DOHH2 (cell line): ENCODE results near the gene CPT1B.

Experiments used
- EZH2phosphoT487 ChIP-seq: fragments of 200-600 bp; sonication (generic); IDR thresholded peaks from 2 replicates; pipeline ENCODE4 v1.6.1; 2017; ENCODE audit warnings: borderline replicate concordance, mild to moderate bottlenecking, antibody characterized with exemption, low read length, moderate library complexity, mixed read lengths
- TF ChIP-seq, protein P1 (sequence below): fragments of 200-600 bp; sonication (generic); IDR thresholded peaks from one replicate; pipeline ENCODE4 v1.5.1; 2014; ENCODE audit warnings: antibody characterized with exemption, mild to moderate bottlenecking, low read depth, low read length; ENCODE audit not compliant: poor library complexity, severe bottlenecking

DNA sequence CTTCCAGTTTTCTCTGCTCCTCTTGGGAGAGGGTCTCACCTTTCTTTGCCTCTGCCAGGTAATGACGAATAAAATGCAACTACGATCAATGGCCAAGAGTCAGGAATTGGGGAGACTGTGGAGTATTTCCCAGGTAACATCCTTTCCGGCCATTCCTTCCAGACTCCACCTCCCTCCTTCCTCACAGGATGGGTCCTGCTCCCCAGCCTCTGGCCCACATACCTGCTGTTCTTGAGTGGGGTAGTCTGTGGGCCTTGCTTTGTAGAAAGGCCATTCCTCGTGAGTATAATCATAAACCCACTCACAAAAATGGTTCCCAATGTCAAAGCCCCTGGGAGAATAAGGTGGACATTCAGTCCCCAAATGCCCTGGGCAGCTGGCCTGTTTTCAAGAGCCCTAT, 1.5 kb upstream of the CPT1B start:
- TF ChIP-seq, protein P1, sequence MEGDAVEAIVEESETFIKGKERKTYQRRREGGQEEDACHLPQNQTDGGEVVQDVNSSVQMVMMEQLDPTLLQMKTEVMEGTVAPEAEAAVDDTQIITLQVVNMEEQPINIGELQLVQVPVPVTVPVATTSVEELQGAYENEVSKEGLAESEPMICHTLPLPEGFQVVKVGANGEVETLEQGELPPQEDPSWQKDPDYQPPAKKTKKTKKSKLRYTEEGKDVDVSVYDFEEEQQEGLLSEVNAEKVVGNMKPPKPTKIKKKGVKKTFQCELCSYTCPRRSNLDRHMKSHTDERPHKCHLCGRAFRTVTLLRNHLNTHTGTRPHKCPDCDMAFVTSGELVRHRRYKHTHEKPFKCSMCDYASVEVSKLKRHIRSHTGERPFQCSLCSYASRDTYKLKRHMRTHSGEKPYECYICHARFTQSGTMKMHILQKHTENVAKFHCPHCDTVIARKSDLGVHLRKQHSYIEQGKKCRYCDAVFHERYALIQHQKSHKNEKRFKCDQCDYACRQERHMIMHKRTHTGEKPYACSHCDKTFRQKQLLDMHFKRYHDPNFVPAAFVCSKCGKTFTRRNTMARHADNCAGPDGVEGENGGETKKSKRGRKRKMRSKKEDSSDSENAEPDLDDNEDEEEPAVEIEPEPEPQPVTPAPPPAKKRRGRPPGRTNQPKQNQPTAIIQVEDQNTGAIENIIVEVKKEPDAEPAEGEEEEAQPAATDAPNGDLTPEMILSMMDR = no peak
- TF ChIP-seq EZH2phosphoT487 = no peak
